Measurements from ENCODE around the gene MLLT1.

- TF ChIP-seq TAF1 (IDR thresholded peaks at IDR 0.05; ENCODE audit: borderline replicate concordance, insufficient read depth, low read length) (no peak), POLR2AphosphoS5 (IDR thresholded peaks at IDR 0.05; ENCODE audit: low read depth, low read length) (no peak), REST (IDR thresholded peaks at IDR 0.05; ENCODE audit: insufficient read depth in 1 of 2, low read depth in 2 of 2, low read length in 2 of 2) (no peak), FOXP2 (optimal IDR thresholded peaks at IDR 0.05; ENCODE audit: borderline replicate concordance, extremely low read depth, extremely low read length, insufficient read depth) (no peak)
Observed at GRCh38 chr19:6248341-6248740, 31.4 kb downstream of the MLLT1 start.
